Activated CD8-positive, alpha-beta memory T cell treated with anti-CD3 and anti-CD28 coated beads, Interleukin-2, amount 10 ng/mL, durations not matched to agents 7 days and 5 days (primary cell): Measurements from ENCODE around the gene COX8C. TPM values are rescaled to one million over a fixed set of nuclear protein-coding genes. Genes with fewer than 3 reads are reported as not detected.
"Not testable (repeated sequence)": the region's sequence is repeated elsewhere in the genome, so short reads cannot be mapped to it uniquely, and the experiment has no call there.

Source experiments
- ATAC-seq: fragments of 150-1000 bp; cut with Tn5 transposase; one replicate; pipeline ENCODE4 v1.10.0; 2021; ENCODE audit warnings: moderate library complexity
- CTCF ChIA-PET: fragments of 350-600 bp; sonication (Branson Sonifier 250); formaldehyde crosslinking; loops from one replicate; lab custom pipeline; 2021; ENCODE audit warnings: antibody characterized with exemption; lab: Charles Lee
- DNase-seq: peaks from one replicate; pipeline ENCODE4 v3.0.0-alpha.2; 2020
- H3K27ac Mint-ChIP-seq: one replicate; pipeline ENCODE4 v1.8.0; 2021; ENCODE audit warnings: mild to moderate bottlenecking, mixed read lengths
- H3K27me3 Mint-ChIP-seq: one replicate; pipeline ENCODE4 v1.8.0; 2021; ENCODE audit warnings: mixed read lengths
- H3K36me3 Mint-ChIP-seq: one replicate; pipeline ENCODE4 v1.8.0; 2021; ENCODE audit warnings: mild to moderate bottlenecking, mixed read lengths
- H3K4me1 Mint-ChIP-seq: one replicate; pipeline ENCODE4 v1.8.0; 2021; ENCODE audit warnings: mixed read lengths
- H3K4me3 Mint-ChIP-seq: one replicate; pipeline ENCODE4 v1.8.0; 2021; ENCODE audit warnings: mild to moderate bottlenecking, moderate library complexity, mixed read lengths
- H3K9me3 Mint-ChIP-seq: one replicate; pipeline ENCODE4 v1.8.0; 2022; ENCODE audit warnings: low read depth, mixed read lengths
- total RNA-seq, 2 experiments: library from RNA; stranded (reverse); gene quantifications; one replicate each; pipeline ENCODE4 v1.2.3, GENCODE V29; 2021

Gene COX8C
- total RNA-seq, 2 experiments from 2014 or later, result not detected

GRCh38 chr14:93348292-93348691 is 1.3 kb downstream of the COX8C start:
- CTCF ChIA-PET, result no interaction called here
- Mint-ChIP-seq H3K27ac (no peak overlapping the region), H3K4me3 (no peak overlapping the region), H3K27me3 (peaks cover 5% of the 10 kb centered on the region), H3K4me1 (no peaks in the 10 kb centered on the region), H3K36me3 (no peaks in the 10 kb centered on the region), H3K9me3 (no peaks in the 10 kb centered on the region)
- ATAC-seq, result no peak
- no peak for DNase-seq

- H3K27me3 Mint-ChIP-seq, H3K9me3 Mint-ChIP-seq, H3K27ac Mint-ChIP-seq, DNase-seq, H3K4me1 Mint-ChIP-seq, H3K4me3 Mint-ChIP-seq, ATAC-seq, H3K36me3 Mint-ChIP-seq, CTCF ChIA-PET: not testable (repeated sequence)
Measured at GRCh38 chr14:93354873-93355272, 7.9 kb downstream of the COX8C start.

GRCh38 chr14:93368996-93369712 is 22.2 kb downstream of the COX8C start:
- CTCF ChIA-PET, result no interaction called here

GRCh38 chr14:93369713-93370266 is 22.8 kb downstream of the COX8C start:
- no peaks in the 10 kb centered on the region for H3K36me3 Mint-ChIP-seq
- H3K27me3 Mint-ChIP-seq, result peaks cover 32% of the 10 kb centered on the region
- CTCF ChIA-PET, result no interaction called here
- ATAC-seq, result no peak
- no peaks in the 10 kb centered on the region for H3K9me3 Mint-ChIP-seq
- no peak overlapping the region for H3K27ac Mint-ChIP-seq
- H3K4me3 Mint-ChIP-seq, result no peak overlapping the region
- H3K4me1 Mint-ChIP-seq, result no peaks in the 10 kb centered on the region
- no peak for DNase-seq

More at GRCh38 chr14:93368996-93369712, 22.2 kb downstream of the COX8C start:
- H3K4me1 Mint-ChIP-seq, result no peaks in the 10 kb centered on the region
- no peaks in the 10 kb centered on the region for H3K36me3 Mint-ChIP-seq
- no peaks in the 10 kb centered on the region for H3K9me3 Mint-ChIP-seq
- H3K27me3 Mint-ChIP-seq, result peaks cover 31% of the 10 kb centered on the region
- H3K4me3 Mint-ChIP-seq, result no peak overlapping the region
- ATAC-seq, result no peak
- H3K27ac Mint-ChIP-seq, result no peak overlapping the region
- DNase-seq, result no peak

GRCh38 chr14:93375673-93376156 is 28.7 kb downstream of the COX8C start:
- CTCF ChIA-PET, result no interaction called here
- Mint-ChIP-seq H3K36me3 (no peaks in the 10 kb centered on the region), H3K27me3 (peaks cover 34% of the 10 kb centered on the region), H3K9me3 (no peaks in the 10 kb centered on the region), H3K4me1 (no peaks in the 10 kb centered on the region), H3K27ac (no peak overlapping the region), H3K4me3 (no peak overlapping the region)
- ATAC-seq (no peak), DNase-seq (no peak)

- no peaks in the 10 kb centered on the region for H3K36me3 Mint-ChIP-seq
- peaks cover 50% of the 10 kb centered on the region for H3K27me3 Mint-ChIP-seq
- no peaks in the 10 kb centered on the region for H3K4me1 Mint-ChIP-seq
- H3K4me3 Mint-ChIP-seq, result no peak overlapping the region
- ATAC-seq, result no peak
- CTCF ChIA-PET, result no interaction called here
- no peak for DNase-seq
- no peaks in the 10 kb centered on the region for H3K9me3 Mint-ChIP-seq
- no peak overlapping the region for H3K27ac Mint-ChIP-seq
Measured at GRCh38 chr14:93379831-93380230, 32.8 kb downstream of the COX8C start.

GRCh38 chr14:93381644-93382043 is 34.7 kb downstream of the COX8C start:
- Mint-ChIP-seq H3K4me3 (no peak overlapping the region), H3K36me3 (no peaks in the 10 kb centered on the region), H3K27ac (no peak overlapping the region), H3K27me3 (peaks cover 61% of the 10 kb centered on the region), H3K9me3 (no peaks in the 10 kb centered on the region), H3K4me1 (no peaks in the 10 kb centered on the region)
- DNase-seq (no peak), ATAC-seq (no peak)
- CTCF ChIA-PET, result no interaction called here

- H3K36me3 Mint-ChIP-seq, H3K9me3 Mint-ChIP-seq, ATAC-seq, H3K27ac Mint-ChIP-seq, H3K4me1 Mint-ChIP-seq, H3K4me3 Mint-ChIP-seq, DNase-seq, CTCF ChIA-PET: not testable (repeated sequence)
- peaks cover 60% of the 10 kb centered on the region for H3K27me3 Mint-ChIP-seq
Measured at GRCh38 chr14:93384256-93384655, 37.3 kb downstream of the COX8C start.

- Mint-ChIP-seq H3K27ac (no peak overlapping the region), H3K4me1 (no peaks in the 10 kb centered on the region), H3K27me3 (peaks cover 26% of the 10 kb centered on the region), H3K4me3 (no peak overlapping the region), H3K9me3 (no peaks in the 10 kb centered on the region), H3K36me3 (peaks cover 2% of the 10 kb centered on the region)
- CTCF ChIA-PET, result no interaction called here
- ATAC-seq, result no peak
- no peak for DNase-seq
Measured at GRCh38 chr14:93395231-93395630, 48.2 kb downstream of the COX8C start.

GRCh38 chr14:93396456-93396855 is 49.5 kb downstream of the COX8C start:
- no peaks in the 10 kb centered on the region for H3K4me1 Mint-ChIP-seq
- H3K4me3 Mint-ChIP-seq, result no peak overlapping the region
- CTCF ChIA-PET, result no interaction called here
- DNase-seq (no peak), ATAC-seq (no peak)
- H3K27me3 Mint-ChIP-seq, result peaks cover 19% of the 10 kb centered on the region
- no peak overlapping the region for H3K27ac Mint-ChIP-seq
- no peaks in the 10 kb centered on the region for H3K9me3 Mint-ChIP-seq
- H3K36me3 Mint-ChIP-seq, result peaks cover 2% of the 10 kb centered on the region

Other genes with a start within 250 kb of the COX8C start
- gene ITPK1, start 231.3 kb upstream of the COX8C start, total RNA-seq, result 100 to 1,000 TPM in 1 of 2 experiments, 10 to 100 TPM in 1; 96.1 to 103 TPM
- 10 to 100 TPM; 18.2 to 19.5 TPM for gene MOAP1, start 162.3 kb upstream of the COX8C start, total RNA-seq
- 1 to 10 TPM; 6.3 to 9.7 TPM for gene LYSET, start 161.9 kb upstream of the COX8C start, total RNA-seq
- gene GON7, start 140.1 kb upstream of the COX8C start, total RNA-seq, result 10 to 100 TPM; 17.3 to 20.1 TPM
- 10 to 100 TPM; 40.2 to 41.6 TPM for gene UBR7, start 139.9 kb upstream of the COX8C start, total RNA-seq
- 10 to 100 TPM; 16.8 to 18.3 TPM for gene BTBD7, start 14.1 kb upstream of the COX8C start, total RNA-seq
- gene UNC79, start 83.8 kb downstream of the COX8C start, total RNA-seq, result under 1 TPM in 1 of 2 experiments, not detected in 1; 0.02 TPM